Stimulated activated CD4-positive, alpha-beta T cell treated with anti-CD3 and anti-CD28 coated beads, Interleukin-4, amount 100 ng/mL, for 24 hours (primary cell): ENCODE measurements around the gene SLC6A2.

ENCODE experiments used
- DNase-seq: peaks from one replicate; pipeline ENCODE4 v3.0.0-alpha.2; 2020

The SLC6A2 gene

DNA sequence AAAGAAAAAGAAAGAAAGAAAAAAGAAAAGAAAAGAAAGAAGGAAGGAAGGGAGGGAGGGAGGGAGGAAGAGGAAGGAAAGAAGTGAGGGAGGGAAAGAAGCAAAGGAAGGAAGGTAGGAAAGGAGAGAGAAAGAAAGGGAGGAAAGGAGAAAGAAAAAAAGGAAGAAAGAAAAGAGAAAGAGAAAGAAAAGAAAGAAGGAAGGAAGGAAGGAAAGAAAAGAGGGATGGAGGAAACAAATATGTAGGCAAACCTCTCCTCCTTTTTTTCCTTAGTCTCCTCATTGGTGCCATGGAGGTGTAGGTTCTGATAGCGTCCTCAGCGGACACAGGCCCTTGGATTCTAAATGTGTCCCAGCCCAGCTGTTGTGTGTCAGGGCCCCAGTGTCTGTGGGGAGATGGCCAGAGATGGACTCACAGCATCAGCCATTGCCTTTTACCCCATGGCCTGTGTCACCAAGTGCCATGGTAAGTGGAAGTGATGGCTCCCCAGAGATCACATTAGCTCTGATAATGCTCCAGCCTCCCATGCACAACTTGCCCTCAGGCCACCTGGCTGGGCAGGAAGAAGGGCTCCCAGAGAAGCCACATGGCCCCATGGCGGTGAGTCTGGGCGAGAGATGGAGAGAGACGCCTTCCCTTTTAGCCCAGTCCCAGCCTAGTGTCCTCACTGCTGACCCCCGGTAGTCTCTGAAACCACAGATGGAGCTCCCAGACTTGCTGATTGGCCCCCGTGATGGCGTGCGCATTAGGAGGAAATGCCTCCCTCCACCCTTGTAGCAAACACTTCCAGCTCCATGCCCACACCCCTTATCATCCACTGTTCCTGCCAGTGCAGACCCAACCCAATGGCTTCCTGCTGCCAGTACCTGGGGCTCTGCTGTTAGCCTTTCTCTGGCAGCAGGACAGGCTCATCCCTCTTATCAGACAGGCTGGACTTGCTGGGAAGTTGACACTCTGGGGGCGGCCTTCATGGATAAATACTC, 3.7 kb upstream of the SLC6A2 start:
- no peak for DNase-seq

DNA sequence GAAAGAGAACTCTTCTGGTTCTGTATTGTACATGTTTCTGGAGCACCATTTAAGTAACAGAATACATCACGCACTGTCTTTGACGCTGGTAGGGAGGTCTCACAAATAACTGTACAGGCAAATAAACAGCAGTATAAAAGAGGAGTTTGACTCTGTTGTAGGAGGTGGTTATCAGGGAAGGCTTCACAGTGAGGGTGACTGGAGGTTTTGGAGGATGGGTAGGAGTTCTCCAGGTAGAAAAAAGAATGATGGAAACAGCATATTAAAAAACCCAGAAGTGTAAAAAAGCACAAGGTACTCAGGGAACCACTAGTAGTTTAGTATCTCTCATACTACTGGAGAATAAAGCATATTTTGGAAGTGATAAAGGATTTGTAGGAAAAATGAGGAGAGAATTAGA, 2.7 kb upstream of the SLC6A2 start:
- DNase-seq: no peak

DNA sequence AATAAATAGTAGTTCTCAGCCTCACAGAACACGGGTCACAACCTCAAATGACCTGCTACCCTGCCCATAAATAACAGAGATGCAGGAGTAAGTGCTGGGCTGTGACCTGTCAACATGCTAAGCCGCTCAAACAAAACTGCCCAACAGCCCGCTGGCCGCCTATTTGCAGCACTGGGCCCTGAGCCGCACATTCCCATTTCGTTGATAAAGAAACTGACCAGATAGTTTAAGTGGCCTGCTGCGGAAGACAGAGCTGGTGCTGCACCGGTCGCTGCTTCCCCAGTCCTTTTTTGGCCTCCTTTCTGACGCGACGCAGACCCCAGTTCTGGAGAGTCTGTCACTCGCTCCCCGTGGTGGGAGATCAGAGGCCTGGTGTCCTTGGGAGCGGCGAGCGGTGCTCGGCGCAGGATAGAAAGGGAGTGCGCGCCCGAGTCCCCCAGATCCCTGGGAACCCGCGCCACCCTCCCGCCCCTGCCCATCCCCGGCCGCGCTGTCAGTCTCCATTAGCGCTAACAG, 349 bp upstream of the SLC6A2 start:
- DNase-seq: no peak

DNA sequence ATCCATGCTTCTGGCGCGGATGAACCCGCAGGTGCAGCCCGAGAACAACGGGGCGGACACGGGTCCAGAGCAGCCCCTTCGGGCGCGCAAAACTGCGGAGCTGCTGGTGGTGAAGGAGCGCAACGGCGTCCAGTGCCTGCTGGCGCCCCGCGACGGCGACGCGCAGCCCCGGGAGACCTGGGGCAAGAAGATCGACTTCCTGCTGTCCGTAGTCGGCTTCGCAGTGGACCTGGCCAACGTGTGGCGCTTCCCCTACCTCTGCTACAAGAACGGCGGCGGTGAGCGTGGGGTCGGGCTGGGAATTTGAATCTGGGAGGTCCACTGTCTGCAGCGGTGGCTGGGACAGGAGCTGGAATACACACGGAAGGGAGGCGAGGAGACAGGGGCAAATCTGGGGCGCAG, 904 bp downstream of the SLC6A2 start:
- DNase-seq: no peak

DNA sequence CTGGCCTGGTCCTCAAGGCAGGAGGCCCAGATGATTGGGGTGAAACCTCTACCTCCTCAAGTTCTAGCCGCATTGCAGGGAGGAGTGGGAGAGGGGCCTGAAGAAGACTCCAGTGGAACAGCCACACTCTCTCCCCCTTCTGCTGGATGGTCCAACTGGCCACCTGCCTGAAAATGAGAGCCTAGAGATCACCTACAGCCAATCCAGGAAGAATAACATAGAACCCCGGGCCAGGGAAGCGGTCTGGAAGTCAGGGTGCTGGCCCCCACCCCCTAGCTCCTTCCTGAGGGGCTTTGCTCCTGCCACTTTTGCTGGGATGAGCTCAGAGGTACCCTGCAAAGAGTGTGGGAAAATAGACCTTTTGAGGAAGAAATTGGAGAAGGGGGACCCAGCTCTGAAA, 1.8 kb downstream of the SLC6A2 start:
- no peak for DNase-seq

DNA sequence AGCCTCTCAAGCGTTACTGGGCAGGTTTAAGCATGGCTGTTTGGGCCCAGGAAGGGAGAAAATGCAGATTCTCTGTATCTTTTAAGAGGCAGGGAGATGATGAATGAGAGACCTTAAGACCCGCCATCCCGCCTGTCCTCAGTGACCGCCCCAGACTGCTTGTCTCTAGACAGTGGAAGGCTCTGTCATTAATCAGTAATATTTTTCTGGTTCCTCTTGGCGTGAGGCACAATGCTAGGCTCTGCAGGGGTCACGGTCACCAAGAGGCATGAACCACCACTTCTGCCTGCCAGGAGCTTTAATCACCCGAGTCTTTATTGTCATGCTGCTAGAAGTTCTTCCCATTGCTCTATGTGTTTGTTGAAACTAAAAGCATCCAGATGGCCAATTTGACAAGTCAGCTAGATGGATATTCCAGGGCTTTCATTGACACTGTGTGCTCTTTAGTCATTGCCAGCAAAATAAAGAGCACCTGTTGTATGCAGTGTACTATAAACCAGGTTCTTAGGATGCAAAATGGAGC, 3.2 kb downstream of the SLC6A2 start:
- DNase-seq: no peak

DNA sequence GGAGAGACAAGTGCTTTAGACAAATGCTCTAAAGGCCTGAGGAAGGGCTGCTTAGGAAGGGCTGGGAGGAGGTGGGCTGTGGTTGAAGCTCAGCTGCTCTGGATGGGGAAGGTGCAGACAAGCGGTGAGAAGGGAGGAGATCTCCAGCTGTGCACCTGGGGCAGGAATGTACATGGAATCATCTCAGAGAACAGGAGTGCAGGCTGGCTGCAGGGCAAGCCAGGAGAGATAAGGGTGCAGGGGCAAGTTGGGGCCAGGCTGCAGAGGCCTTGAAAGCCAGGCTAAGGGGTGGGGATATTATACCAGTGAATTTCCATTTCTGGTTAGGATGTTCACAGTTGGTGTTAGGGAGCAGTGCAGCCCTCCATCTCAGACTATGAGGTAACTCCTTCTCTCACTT, 4.2 kb downstream of the SLC6A2 start:
- DNase-seq: no peak

DNA sequence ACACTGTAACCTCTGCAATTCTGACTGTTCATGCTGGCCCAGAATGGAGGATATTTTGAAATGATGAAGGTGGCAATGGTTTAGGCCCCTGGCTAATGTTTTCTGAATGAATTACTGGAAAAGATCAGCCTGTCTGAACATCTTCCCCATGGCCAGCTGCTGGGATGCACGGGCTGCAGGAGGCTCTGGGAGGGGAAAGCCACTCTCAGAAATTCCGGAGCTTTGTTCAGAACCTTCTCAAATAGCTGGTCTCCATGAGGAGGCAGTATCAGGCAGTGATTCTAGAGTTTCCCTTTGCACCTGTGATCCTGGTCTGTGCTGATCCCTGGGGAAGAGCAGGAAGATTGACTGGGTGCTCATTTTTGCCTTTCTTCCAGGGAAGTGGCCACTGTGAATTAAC, 5.0 kb downstream of the SLC6A2 start:
- no peak for DNase-seq

DNA sequence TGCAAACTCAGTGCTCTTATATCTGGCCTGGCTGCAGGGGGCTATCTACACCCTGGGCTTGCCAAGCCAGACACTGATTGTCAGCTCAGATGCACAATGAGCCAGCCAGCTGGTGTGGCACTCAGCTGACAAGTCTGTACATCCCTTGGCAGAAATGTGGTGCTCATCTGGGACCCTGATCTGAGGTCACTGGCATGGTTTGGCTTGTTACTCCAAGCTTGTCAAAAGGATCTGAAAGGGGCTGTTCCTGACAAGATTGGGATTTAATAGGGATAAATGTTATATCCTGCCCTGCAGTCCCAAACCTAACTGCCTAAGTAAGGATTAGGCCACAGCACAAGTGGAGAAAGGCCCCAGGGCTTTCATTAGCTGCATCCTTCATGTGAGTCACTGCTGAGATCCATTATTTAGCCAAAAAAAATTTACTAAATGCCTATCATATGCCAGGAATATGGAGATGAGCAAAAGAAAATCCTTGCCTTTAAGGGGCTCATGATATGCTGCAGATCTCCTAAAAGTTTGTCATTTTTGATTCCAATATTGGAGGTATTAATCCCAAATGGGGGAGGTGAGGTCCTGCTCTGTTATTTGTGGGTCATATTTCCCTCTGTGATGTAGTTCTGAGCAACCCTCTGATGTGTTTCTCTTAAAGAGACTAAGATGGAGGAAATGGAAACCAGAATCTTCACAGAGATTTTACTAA, 6.3 kb downstream of the SLC6A2 start:
- DNase-seq: no peak

DNA sequence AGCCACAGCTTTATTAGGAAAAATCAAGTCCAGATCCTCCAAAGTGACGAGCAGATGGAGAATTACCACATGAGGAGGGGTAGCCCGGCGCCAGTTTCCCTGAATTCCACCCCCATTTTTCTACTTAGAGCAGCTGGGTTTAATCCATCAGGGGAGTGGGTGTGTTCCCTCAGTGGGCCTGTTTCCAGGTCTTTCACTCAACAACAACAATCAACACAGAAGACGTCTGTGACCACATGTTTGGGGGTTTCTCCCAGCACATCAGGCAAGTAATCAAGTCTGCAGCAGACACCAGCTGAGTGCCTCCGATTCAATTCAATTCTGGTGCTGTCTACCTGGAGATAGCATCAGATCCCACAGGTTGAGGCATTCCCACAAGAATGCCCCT, 6.8 kb downstream of the SLC6A2 start:
- DNase-seq: no peak

DNA sequence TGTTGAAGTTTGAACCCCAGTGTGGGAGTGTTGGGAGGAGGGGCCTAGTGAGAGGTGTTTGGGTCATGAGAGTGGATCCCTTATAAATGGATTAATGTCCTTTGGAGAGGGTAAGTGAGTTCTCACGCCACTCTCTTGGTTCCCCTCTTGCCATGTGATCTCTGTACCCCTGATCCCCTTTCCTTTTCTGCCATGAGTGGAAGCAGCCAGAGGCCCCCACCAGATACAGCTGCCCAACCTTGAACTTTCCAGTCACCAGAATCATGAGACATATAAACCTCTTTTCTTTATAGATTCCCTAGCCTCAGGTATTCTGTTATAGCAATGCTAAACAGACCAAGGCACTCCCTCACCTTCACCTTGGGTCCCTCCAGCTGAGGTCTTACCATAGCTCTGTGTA, 7.4 kb downstream of the SLC6A2 start:
- DNase-seq: no peak

DNA sequence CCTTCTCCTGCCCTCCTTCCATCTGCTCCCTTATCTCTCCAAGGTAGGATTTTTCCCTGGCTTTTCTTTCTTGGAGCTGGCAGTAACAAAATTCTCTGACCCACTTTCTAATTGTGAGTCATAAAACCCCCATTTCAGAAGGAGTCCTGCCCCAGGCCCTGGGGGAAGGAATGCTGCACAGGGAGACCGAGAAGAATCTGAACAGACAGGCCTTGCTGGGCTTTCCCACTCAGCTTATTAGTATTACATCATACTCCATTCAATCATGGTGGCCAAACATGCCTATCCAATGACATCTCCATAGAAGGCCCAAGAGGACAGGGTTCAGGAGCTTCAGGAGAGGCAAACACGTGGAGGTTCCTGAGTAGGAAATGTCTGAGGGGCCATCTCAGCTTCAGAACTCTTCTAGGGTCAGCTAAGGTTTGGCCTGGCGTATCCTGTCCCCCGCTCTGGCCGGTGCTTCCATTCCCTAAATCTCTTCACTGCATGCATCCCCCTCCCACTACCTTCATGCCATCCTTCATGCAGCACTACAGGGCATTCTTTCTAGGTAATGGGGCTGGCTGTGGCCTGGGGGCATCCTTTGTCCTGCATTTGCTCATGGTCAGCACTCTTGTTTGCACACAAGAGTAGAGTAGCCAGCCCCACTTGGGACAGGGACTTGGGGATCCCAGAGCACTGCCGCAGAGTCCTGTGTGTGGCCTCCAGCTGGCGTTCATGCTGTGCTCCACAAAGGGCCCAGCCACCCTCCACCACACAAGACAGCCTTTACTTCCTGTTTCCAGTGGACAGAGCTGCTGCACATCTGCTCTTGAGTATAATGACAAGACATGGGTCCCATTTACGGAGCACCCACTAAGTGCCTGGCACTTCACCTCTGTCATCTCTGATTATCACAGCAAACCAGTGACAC, 8.2 kb downstream of the SLC6A2 start:
- no peak for DNase-seq

DNA sequence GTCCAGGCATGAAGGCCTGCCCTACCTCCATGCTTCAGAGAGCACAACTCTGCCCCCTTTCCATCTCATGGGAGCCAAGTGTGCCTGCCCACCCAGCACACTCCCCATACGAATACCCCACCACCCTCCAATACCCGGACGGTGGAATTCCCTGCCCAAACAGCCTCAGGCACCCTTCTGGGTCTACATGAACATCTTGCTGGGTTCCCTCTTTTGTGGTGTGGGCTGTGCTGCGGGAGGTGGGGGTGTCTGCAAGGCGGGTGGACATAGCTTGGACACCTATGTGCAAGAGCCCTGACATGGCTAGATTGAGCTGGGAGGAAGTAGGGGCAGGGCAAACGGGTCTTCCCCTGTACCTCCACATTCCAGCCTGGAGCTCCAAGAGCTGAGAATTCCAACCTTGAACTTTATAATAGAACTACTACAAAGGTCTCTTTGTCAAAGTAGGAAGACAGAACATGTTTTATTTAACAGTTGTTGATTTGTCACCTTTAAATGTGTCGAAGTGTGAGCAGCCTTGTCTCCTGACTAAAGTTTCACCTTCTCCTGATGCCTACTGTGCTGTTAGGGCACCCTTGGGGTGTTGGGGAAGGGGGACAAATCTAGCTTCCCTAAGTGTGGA, 9.1 kb downstream of the SLC6A2 start:
- DNase-seq: no peak

DNA sequence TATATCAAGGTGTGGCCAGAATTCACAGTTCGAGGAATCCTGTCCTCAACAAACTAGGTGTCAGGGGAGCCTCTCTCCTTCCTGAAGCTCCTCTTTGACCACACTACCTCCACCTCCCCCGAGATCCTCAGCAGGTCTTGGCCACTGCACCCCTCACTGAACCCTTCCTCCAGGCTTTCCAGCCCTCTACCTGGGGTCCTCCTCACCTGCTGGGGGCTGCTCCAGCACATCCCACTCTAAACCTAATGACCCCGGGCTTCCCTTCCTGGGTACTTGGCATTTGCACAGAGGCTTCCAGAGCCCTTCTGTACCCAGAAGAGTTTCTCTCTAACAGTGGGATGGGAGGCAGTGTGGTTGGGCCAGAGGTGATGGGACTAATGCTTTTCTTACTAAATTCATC, 9.7 kb downstream of the SLC6A2 start:
- DNase-seq: no peak

DNA sequence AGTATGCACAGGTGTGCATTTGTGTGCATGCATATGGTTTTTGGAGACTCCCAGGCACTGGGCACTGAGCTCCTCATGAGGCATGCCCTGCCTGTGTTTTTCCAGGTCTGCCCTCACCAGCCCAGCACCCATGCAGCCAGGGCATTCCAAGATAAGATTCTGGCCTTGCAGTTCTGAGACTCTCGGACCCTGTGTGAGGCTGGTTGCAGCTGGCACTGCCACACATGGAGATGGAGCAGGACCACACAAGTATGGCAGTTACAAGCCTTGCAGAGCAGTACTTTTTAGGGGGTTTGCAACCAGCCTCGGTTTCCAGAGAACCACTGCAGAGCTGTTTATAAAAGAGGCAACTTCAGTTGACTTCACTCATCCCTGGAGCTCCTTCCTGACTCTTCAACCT, 10.2 kb downstream of the SLC6A2 start:
- no peak for DNase-seq

DNA sequence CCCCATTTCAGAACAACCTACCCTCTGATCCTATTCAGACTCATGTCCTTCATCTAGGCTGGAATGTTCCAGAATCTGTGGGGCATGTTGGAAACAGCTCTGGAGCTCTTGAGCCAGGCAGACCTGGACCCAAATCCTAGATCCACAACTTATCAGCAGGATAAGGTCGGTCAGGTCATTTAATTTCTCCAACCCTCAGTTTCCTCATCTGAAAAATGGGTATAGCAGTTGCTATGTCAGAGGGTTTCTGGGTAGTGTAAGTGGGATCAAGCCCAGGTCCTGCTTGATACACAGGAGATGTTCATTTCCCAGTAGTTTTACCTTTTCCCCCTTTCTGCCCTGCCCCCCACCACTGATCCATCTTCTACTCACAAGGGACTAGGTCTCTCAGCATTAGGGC, 12.0 kb downstream of the SLC6A2 start:
- no peak for DNase-seq

DNA sequence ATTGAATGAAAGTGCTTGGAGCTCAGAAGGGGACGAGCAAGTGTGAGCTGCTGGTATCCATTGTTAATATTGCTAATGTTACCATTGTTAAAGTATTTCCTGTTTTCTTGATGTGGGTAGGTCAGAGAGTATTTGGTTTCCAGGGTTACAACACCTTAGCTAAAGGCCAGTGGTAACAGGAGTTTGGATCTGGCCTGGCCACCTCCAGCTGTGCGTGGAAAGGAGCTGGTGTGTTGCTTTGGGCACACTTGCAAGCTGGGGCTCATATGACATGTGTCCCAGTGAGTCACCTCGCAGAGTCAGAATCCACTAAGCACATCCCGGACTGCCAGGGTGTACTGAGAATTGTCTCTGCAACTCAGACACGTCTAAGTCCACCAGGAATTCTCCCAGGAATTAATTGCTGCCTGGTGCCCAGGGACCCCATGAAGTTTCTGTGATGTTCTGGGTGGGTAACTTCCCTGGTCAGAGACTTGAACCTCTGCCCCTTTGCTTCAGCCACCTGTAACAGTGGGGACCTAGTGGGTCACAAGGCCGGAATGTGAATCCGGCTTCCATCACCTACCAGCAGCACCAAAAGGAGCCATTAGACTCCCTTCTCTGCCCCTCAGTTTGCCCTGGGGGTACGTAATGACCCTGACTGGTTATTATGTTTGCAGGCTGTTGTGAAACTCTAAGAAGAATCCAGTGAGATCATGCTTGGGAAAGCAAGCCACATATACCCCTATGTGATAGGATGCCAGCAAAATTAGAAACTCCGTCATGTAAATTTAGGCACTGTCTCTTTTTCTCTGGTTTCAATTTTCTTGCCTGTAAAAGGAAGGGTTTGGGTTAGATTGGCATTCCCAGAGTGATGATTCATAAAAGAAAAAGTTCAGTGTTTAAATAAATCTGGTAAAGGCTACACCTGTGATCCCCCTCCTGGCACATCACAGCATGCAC, 12.8 kb downstream of the SLC6A2 start:
- no peak for DNase-seq

DNA sequence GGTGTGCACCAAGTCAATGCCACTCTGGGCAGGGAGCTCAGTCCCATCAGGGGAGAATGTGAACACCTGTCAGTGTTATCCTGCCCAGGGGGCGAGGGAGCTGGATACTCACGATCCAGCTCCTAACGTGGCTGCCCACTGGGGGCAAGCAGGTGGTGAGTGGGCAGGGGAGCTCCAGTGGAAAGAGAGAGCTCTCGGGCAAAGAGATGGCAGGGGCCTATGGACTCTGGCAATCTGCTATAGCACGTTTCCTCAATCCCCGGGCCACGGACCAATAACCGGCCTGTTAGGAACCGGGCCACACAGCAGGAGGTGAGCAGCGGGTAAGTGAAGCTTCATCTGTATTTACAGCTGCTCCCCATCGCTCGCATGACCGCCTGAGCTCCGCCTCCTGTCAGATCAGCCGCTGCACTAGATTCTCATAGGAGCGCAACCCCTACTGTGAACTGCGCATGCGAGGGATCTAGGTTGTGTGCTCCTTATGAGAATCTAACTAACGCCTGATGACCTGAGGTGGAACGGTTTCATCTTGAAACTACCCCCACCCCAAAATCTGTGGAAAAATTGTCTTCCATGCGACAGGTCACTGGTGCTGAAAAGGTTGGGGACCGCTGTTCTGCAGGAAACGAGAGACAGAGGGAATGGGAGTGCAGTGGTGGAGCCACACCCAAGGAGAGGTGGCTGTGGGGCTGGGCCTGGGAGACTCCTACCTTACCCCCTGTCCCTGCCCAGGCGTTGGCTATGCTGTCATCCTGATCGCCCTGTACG, 15.6 kb downstream of the SLC6A2 start:
- no peak for DNase-seq

DNA sequence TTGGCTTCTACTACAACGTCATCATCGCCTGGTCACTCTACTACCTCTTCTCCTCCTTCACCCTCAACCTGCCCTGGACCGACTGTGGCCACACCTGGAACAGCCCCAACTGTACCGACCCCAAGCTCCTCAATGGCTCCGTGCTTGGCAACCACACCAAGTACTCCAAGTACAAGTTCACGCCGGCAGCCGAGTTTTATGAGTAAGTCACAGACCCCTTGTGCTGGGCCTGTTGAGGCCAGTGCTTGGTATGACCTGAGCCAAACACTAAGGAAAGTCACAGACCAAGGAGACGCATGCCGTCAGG, 16.1 kb downstream of the SLC6A2 start:
- DNase-seq: no peak

DNA sequence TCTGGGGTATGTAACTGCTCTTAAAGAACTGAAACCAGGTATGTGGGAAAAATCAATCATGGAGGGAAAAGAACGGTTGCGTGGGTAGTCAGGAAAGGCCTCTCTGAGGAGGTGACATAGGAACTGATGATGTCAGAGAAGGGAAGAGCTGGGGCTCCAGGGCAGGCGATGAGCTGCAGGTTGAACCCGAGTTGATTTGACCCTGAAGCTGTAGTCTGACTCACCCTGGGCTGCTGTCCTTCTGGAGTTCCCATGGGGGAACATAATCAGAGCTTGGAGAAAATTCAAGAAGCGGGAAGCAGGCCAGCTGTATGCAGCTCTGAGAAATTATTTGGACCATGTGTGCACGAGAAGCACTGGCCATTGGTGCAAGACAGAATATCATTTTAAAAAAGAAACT, 16.7 kb downstream of the SLC6A2 start:
- no peak for DNase-seq
